HUES6 (cell line): ENCODE measurements around the gene CADM4.
A peak's percentile ranks its signal among the peaks of the same experiment; 100 is the strongest.
"Not testable (repeated sequence)": the region's sequence is repeated elsewhere in the genome, so short reads cannot be mapped to it uniquely, and the experiment has no call there.

Source experiments
- H3K27ac ChIP-seq: 2 replicates; pipeline ENCODE4 v1.7.0; 2013; ENCODE audit warnings: low read depth, mild to moderate bottlenecking, low read length, inconsistent platforms
- H3K27me3 ChIP-seq: 2 replicates; pipeline ENCODE4 v1.6.1; 2013; ENCODE audit warnings: low read length; ENCODE audit not compliant: control insufficient read depth, insufficient read depth
- H3K36me3 ChIP-seq: 2 replicates; pipeline ENCODE4 v1.6.1; 2013; ENCODE audit warnings: low read length; ENCODE audit not compliant: control insufficient read depth, insufficient read depth
- H3K4me1 ChIP-seq: 2 replicates; pipeline ENCODE4 v1.6.1; 2013; ENCODE audit warnings: low read length; ENCODE audit not compliant: control insufficient read depth, insufficient read depth
- H3K4me3 ChIP-seq: 2 replicates; pipeline ENCODE4 v1.5.1; 2013; ENCODE audit warnings: low read depth, low read length
- H3K9ac ChIP-seq: one replicate; pipeline ENCODE4 v1.6.1; 2013; ENCODE audit warnings: mild to moderate bottlenecking, low read length
- H3K9me3 ChIP-seq: 2 replicates; pipeline ENCODE4 v1.6.1; 2013; ENCODE audit warnings: low read depth, low read length; ENCODE audit not compliant: control insufficient read depth, insufficient read depth

The CADM4 gene

DNA sequence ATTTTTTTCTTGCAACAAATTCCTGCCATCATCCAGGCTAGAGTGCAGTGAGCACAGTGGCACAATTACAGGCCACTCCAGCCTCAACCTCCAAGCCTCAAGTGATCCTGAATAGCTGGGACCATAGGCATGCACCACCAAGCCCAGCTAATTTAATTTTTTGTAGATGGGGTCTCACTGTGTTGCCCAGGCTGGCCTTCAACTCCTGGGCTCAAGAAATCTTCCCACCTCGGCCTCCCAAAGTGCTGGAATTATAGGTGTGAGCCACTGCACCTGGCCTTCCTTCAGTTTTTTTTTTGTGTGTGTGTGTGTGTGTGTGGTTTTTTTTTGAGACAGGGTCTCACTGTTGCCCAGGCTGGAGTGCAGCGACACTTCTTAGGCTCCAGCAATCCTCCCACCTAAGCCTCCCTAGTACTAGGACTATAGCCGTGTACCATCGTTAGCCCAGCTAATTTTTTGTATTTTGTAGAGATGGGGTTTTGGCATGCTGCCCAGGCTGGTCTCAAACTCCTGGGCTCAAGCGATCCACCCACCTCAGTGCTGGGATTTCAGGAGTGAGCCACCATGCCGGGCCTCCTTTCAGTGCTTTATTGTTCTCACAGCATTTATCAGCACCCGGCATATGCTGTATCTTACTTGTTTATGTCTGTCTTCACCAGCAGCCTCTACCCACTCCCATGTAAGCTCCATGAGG, 33.6 kb downstream of the CADM4 start:
- peaks cover 4% of the 10 kb centered on the region; the same call in 1 of the 2 replicates for H3K4me1 ChIP-seq
- no peak overlapping the region for H3K27ac ChIP-seq
- H3K4me3 ChIP-seq = no peak overlapping the region
- no peaks in the 10 kb centered on the region for H3K9me3 ChIP-seq
- H3K27me3 ChIP-seq = no peaks in the 10 kb centered on the region
- H3K9ac ChIP-seq = no peak overlapping the region
- H3K36me3 ChIP-seq = peaks cover 15% of the 10 kb centered on the region

DNA sequence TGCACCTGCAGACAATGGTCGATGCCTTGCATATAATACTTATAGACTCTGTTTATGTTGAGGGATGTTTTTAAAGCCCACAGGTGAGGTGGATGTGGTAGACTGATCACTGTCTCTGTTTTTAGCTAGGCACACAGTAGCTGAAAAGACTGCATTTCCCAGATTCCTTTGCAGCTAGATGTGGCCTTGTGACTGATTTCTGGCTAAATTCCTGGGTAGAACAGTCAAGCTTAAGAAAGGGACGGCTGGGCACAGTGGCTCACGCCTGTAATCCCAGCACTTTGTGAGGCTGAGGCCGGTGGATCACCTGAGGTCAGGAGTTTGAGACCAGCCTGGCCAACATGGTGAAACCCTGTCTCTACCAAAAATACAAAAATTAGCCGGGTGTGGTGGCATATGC, 39.3 kb downstream of the CADM4 start:
- not testable (repeated sequence) for H3K27ac ChIP-seq, H3K9me3 ChIP-seq, H3K4me1 ChIP-seq, H3K4me3 ChIP-seq, H3K27me3 ChIP-seq, H3K9ac ChIP-seq
- H3K36me3 ChIP-seq = peaks cover 19% of the 10 kb centered on the region

DNA sequence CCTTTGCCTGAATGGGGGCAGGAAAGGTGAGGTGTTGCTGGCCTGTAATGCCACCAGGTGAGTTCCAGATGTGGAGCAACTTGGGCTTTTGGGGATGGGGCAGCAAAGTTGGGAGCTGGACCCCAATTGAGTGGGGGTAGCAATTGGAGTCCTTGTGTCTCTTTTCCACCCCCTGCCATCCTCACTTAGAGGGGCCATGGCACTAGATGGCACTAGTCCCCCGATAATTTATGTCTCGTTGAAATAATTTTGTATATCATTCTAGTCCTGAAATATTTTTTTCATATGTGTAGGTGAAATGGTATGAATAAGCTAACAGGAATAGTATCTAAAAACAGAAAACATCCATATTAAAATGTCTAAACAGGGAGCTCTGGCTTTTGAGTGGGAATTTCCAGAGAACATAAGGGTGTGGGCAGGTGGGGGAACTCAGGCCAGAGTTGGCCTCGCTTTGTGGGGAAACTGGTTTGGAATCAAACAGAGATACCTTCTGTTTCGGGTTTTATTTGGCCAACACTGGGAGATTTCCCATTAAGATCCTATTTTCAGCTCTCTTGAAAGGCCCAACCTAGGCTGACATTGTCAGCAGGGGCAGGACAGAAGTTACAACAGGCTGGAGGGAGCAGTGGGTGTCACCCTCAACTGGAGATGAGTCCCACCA, 39.9 kb downstream of the CADM4 start:
- Histone ChIP-seq H3K9ac (no peak overlapping the region), H3K36me3 (peaks cover 19% of the 10 kb centered on the region), H3K27me3 (no peaks in the 10 kb centered on the region), H3K4me1 (peaks cover 5% of the 10 kb centered on the region; the same call in 1 of the 2 replicates), H3K9me3 (no peaks in the 10 kb centered on the region), H3K4me3 (no peak overlapping the region), H3K27ac (no peak overlapping the region)

DNA sequence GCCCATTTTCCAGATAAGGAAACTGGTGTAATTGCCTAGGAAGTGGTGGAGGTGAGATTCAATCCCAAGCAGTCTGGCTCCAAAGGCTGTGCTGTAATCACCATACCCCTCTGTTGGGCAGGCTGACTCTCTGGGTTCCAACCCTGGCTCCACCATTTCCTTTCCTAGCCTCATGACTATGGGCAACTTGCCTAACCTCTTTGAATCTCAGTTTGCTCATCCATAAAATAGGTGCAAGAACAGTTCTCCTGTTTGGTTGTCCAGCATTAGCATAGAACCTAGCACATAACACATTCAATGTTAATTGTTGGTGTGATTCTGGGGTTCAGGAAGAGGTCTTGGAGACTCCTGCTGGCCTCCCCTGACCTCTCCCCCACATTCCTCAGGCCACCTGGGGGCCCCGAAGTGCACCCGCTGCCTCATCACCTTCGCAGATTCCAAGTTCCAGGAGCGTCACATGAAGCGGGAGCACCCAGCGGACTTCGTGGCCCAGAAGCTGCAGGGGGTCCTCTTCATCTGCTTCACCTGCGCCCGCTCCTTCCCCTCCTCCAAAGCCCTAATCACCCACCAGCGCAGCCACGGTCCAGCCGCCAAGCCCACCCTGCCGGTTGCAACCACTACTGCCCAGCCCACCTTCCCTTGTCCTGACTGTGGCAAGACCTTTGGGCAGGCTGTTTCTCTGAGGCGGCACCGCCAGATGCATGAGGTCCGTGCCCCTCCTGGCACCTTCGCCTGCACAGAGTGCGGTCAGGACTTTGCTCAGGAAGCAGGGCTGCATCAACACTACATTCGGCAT, 41.0 kb downstream of the CADM4 start:
- Histone ChIP-seq H3K9me3 (no peaks in the 10 kb centered on the region), H3K36me3 (peaks cover 23% of the 10 kb centered on the region), H3K27me3 (no peaks in the 10 kb centered on the region), H3K27ac (no peak overlapping the region), H3K9ac (no peak overlapping the region), H3K4me1 (peaks cover 5% of the 10 kb centered on the region; the same call in 1 of the 2 replicates), H3K4me3 (no peak overlapping the region)

DNA sequence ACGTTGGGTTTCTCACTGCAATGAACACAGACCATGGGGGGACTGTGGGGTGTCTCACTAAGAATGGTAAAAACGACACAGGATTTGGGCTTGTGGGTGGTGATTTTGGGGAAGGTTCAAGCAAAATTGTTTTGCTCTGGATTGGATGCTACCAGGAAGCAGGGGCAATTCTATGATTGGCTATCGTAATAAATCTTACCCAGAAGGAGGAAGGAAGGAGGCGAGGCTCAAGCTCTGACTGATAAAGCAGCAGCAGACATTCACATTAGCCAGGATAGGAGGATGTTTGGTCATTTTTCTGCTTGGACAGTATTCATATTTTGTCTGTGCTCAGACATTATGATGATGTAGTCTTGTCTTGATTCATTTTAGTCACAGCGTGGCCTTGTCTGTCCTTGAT, 41.8 kb downstream of the CADM4 start:
- Histone ChIP-seq H3K9ac (peak overlapping the region; percentile 29), H3K4me3 (peak overlapping the region; percentile 93; the same call in 1 of the 2 replicates), H3K36me3 (peaks cover 29% of the 10 kb centered on the region), H3K27me3 (no peaks in the 10 kb centered on the region), H3K9me3 (no peaks in the 10 kb centered on the region), H3K27ac (no peak overlapping the region), H3K4me1 (peaks cover 5% of the 10 kb centered on the region; the same call in 1 of the 2 replicates)

DNA sequence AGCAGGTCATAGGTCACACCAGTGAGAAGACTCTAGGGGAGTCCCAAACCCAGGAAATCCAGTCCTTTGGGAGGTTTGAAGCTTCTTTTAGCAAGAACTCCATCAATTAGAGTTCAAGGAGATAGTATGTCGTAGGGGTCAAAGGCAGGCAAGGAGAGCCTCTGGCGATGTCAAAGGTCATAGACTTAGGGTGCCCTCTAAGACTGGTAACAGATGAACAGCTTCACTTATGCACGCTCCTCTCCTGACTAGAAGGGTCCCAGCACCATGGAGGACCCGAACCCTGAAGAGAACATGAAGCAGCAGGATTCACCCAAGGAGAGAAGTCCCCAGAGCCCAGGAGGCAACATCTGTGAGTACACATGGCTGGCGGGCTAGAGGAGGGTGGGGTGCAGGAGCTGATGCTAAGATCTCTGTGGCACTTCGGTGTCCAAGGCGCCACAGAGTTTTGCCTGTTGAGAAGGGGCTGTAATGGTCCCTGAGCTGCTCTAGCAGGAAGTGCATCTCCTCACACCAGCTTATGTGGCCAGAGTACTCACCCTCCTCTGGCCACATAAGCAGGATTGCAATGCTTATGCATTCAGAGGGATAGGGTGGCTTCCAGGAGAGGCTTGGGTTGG, 42.7 kb downstream of the CADM4 start:
- Histone ChIP-seq H3K4me1 (peaks cover 5% of the 10 kb centered on the region; the same call in 1 of the 2 replicates), H3K9ac (peak overlapping the region; percentile 98), H3K27ac (peak overlapping the region; percentile 98), H3K4me3 (peak overlapping the region; percentile 93), H3K27me3 (no peaks in the 10 kb centered on the region), H3K36me3 (peaks cover 32% of the 10 kb centered on the region), H3K9me3 (no peaks in the 10 kb centered on the region)

DNA sequence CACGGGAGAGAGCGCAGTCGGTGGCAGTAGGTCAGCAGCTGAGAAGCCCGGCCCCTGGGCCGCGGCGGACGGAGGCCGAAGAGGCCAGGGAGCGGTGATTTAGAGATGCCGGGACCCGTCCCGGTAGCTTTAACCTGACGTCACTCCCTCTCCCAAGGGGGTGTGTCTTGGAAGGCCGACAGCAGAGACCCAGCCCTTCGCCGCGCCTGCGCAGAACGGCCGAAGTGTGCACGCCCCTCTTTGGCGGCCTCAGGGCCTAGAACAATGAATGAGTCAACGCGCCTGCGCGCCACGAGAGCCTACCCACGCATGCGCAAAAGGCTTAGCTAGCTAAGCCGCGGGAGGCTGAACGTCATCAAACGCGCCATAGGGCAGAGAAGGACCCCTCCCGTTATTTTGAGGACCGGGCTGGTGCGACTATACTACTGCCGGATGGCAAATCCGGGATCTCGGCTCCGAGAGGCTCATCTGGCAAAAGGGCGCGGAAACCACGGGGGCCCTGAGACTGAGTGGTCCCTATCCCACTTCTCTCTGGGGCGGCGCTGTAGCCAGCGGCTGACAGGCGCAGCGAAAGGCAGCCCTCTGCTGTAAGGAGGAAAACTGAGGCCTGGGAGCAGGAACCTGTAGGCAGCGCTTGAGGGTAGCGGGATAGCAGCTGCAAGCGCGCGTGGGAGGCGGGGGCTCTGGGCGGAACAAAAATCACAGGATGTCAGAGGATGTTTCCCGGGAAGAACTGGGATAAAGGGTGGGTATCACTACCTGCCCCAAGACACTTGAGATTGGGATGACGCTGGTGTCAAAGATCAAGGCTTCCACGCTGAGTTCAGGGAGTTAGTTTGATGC, 43.4 kb downstream of the CADM4 start, which contains the start of the genes IRGQ and ZNF576:
Gene IRGQ, minus strand, starts transcription at position 136 of the 843 bp plus-strand sequence. CDS start 796 bp downstream, outside the sequence.
Gene ZNF576, plus strand, starts transcription at position 597 of the 843 bp plus-strand sequence. CDS start 514 bp downstream, outside the sequence.
- H3K9me3 ChIP-seq = no peaks in the 10 kb centered on the region

DNA sequence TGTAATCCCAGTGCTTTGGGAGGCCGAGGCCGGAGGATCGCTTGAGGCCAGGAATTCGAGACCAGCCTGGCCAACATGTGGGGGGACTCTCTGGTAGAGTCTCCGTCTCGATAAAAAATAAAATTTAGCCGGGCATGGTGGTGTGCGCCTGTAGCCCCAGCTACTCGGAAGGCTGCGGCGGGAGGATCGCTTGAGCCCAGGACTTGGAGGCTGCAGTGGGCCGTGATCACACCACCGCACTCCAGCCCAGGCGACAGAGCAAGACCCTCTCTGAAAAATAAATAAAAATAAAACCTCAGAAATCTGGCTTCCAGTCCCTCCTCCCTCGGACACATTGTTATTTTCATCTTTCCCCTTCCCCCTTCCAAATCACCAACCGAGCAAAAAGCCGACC, 44.0 kb downstream of the CADM4 start:
- Histone ChIP-seq H3K4me1 (peaks cover 5% of the 10 kb centered on the region; the same call in 1 of the 2 replicates), H3K9me3 (no peaks in the 10 kb centered on the region), H3K9ac (peak overlapping the region; percentile 86), H3K27ac (peak overlapping the region; percentile 82; the same call in 1 of the 2 replicates), H3K36me3 (peaks cover 42% of the 10 kb centered on the region), H3K27me3 (no peaks in the 10 kb centered on the region), H3K4me3 (peak overlapping the region; percentile 86)

More for the DNA sequence above, 43.4 kb downstream of the CADM4 start, which contains the start of the genes IRGQ and ZNF576:
- peak within 1 kb of the TSS; percentile 98 for H3K27ac ChIP-seq
- H3K27me3 ChIP-seq = no peaks in the 10 kb centered on the region
- H3K9ac ChIP-seq = peak within 1 kb of the TSS; percentile 98
- peaks cover 37% of the 10 kb centered on the region for H3K36me3 ChIP-seq
- peak within 1 kb of the TSS; percentile 93 for H3K4me3 ChIP-seq
- peaks cover 5% of the 10 kb centered on the region; the same call in 1 of the 2 replicates for H3K4me1 ChIP-seq

DNA sequence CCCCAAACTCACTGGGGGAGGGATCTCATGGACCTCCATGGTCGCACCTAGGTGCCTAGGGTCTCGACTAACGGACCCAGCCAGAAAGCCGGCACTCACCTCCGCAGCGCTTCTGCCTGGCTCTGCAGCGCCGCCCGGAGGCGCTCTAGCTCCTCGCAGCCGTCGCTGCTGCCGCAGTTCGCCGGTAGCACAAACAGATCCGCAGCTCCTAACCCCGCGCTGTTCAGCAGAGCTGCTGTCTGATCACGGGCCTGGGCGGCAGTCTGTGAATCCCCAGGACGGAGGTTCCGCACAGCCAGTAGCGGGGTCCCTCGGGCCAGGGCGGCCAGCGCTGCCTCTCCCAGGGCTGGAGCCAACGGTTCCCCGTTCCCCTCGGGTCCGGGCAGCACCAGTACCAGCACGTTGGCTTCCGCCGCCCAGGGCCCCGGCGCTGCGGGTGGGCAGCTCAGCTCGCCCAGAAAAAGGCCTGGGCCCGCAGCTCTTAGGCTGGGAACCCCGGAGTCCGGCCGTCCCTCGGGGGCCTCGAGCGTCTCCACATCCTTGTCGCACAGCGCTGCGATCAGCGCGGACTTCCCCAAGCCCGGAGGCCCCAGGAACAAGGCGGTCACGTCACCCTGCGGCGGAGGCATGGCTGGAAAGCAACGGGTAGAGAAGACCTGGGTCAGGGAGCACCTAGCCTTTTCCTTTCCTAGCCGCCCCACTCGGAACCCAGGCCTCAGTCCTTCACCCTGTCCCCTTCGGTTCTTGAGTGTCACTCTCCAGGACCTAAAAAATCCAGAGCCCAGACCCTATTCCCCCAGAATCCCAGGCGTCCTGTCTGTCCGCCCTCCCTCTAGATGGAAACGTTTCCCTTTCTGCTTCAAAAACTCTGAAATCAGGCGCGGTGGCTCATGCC, 44.7 kb downstream of the CADM4 start:
- Histone ChIP-seq H3K9me3 (no peaks in the 10 kb centered on the region), H3K9ac (peak overlapping the region; percentile 86), H3K27me3 (no peaks in the 10 kb centered on the region), H3K27ac (peak overlapping the region; percentile 82; the same call in 1 of the 2 replicates), H3K36me3 (peaks cover 45% of the 10 kb centered on the region), H3K4me3 (peak overlapping the region; percentile 86), H3K4me1 (peaks cover 5% of the 10 kb centered on the region; the same call in 1 of the 2 replicates)
